Neuron (in vitro differentiated cells): ENCODE data around the gene BIN1.

Experiments used
- H2AFZ ChIP-seq: one replicate; pipeline ENCODE4 v1.6.1; 2013; ENCODE audit warnings: low read depth, mild to moderate bottlenecking, inconsistent platforms, low read length, moderate library complexity
- H3K27me3 ChIP-seq: one replicate; pipeline ENCODE4 v1.6.1; 2013; ENCODE audit warnings: low read length; ENCODE audit not compliant: insufficient read depth
- H3K36me3 ChIP-seq: one replicate; pipeline ENCODE4 v1.6.1; 2013; ENCODE audit warnings: low read length; ENCODE audit not compliant: insufficient read depth
- H3K4me1 ChIP-seq: one replicate; pipeline ENCODE4 v1.6.1; 2013; ENCODE audit warnings: low read length; ENCODE audit not compliant: insufficient read depth
- H3K4me3 ChIP-seq: 2 replicates; pipeline ENCODE4 v1.5.1; 2013; ENCODE audit warnings: mild to moderate bottlenecking, low read length, moderate library complexity
- H3K9me3 ChIP-seq: one replicate; pipeline ENCODE4 v1.6.1; 2013; ENCODE audit warnings: low read length

Gene BIN1

GRCh38 chr2:127006962-127007361 is 100.0 kb downstream of the BIN1 start:
- H3K4me3 ChIP-seq = no peak overlapping the region
- H3K27me3 ChIP-seq = no peaks in the 10 kb centered on the region
- H3K36me3 ChIP-seq = no peaks in the 10 kb centered on the region
- H3K9me3 ChIP-seq = no peaks in the 10 kb centered on the region
- H3K4me1 ChIP-seq = peaks cover 7% of the 10 kb centered on the region
- no peak overlapping the region for H2AFZ ChIP-seq

DNA sequence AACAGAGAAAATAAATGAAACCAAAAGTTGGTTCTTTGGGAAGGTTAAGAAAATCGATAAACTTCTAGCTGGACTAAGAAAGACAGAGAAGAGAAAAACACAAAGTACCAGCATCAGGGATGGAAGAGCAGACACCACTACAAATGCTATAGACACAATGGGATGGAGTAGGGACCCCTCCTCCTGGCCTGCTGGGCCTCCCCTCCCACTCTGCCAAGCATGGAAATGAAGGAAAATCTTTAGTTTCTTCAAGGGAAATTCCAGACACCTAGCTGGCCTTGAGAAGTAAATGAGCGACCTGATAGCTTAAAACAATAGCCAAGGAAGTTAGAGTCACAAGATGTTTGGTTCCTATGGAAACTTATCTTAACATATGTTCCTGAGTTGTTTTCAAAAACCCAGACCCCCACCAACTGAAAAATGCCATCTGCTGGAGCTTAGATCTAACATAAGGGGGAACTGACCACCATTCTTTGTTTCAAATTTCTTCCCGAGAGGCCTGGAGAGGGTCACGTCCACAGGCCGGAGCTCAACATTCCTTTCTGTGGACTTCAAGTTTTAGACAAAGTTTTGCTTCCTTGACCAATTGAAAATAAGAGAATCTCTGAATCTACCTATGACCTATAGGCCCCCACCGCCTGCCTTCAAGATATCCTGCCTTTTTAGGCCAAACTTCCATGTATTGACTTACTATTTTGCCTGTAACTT is 101.9 kb downstream of the BIN1 start:
- no peaks in the 10 kb centered on the region for H3K27me3 ChIP-seq
- H3K4me1 ChIP-seq = peaks cover 7% of the 10 kb centered on the region
- no peak overlapping the region for H3K4me3 ChIP-seq
- H3K36me3 ChIP-seq = no peaks in the 10 kb centered on the region
- no peaks in the 10 kb centered on the region for H3K9me3 ChIP-seq
- H2AFZ ChIP-seq = no peak overlapping the region

GRCh38 chr2:127003070-127003800 is 103.7 kb downstream of the BIN1 start:
- Histone ChIP-seq H3K4me1 (peaks cover 7% of the 10 kb centered on the region), H3K4me3 (no peak overlapping the region), H2AFZ (no peak overlapping the region), H3K9me3 (no peaks in the 10 kb centered on the region), H3K27me3 (no peaks in the 10 kb centered on the region), H3K36me3 (no peaks in the 10 kb centered on the region)

DNA sequence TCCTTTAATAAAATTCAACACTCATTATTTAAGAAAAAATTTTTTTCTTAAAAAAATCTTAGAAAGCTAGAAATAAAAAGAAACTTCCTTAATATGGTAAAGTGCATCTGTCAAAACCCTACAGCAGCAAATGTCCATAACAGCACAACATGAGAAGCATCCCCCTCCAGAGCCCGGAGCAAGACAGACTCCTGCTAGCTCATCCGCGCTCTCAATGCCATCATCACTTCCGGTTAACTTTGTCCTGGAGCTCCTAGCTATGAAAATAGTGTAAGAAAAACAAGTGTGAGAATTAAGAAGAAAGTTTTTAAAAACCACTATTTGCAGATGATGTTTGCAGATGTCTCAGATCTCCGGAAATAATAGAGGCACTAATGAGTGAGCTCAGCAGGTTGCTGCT is 105.2 kb downstream of the BIN1 start:
- peaks cover 7% of the 10 kb centered on the region for H3K4me1 ChIP-seq
- no peaks in the 10 kb centered on the region for H3K27me3 ChIP-seq
- no peak overlapping the region for H3K4me3 ChIP-seq
- no peak overlapping the region for H2AFZ ChIP-seq
- H3K36me3 ChIP-seq = no peaks in the 10 kb centered on the region
- H3K9me3 ChIP-seq = no peaks in the 10 kb centered on the region

GRCh38 chr2:127000937-127001336 is 106.0 kb downstream of the BIN1 start:
- H3K4me1 ChIP-seq = peaks cover 7% of the 10 kb centered on the region
- no peaks in the 10 kb centered on the region for H3K27me3 ChIP-seq
- H3K9me3 ChIP-seq = no peaks in the 10 kb centered on the region
- no peaks in the 10 kb centered on the region for H3K36me3 ChIP-seq
- H2AFZ ChIP-seq = no peak overlapping the region
- no peak overlapping the region for H3K4me3 ChIP-seq

DNA sequence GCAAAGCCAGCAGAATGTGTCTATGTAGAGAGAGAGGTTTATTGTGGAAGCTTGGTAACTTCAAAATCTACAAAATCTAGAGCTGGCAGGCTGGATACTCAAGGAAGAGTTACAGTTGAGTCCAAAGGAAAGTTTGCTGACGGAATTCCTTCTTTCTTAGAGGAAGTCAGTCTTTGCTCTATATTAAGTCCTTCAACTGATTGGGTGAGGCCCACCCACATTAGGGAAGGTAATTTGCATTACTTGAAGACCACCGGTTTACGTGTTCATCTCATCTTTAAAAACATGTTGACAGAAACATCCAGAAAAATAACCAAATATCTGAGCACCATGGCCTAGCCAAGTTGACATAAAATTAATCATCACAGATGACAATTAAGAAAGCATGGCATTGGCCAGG is 106.8 kb downstream of the BIN1 start:
- no peak overlapping the region for H2AFZ ChIP-seq
- H3K9me3 ChIP-seq = no peaks in the 10 kb centered on the region
- no peaks in the 10 kb centered on the region for H3K27me3 ChIP-seq
- peaks cover 4% of the 10 kb centered on the region for H3K4me1 ChIP-seq
- no peaks in the 10 kb centered on the region for H3K36me3 ChIP-seq
- H3K4me3 ChIP-seq = no peak overlapping the region

- Histone ChIP-seq H3K36me3 (no peaks in the 10 kb centered on the region), H3K4me3 (no peak overlapping the region), H3K4me1 (no peaks in the 10 kb centered on the region), H2AFZ (no peak overlapping the region), H3K9me3 (no peaks in the 10 kb centered on the region), H3K27me3 (no peaks in the 10 kb centered on the region)
Measured at GRCh38 chr2:126999106-126999756, 107.7 kb downstream of the BIN1 start.

GRCh38 chr2:126998486-126998885 is 108.5 kb downstream of the BIN1 start:
- no peaks in the 10 kb centered on the region for H3K9me3 ChIP-seq
- no peaks in the 10 kb centered on the region for H3K36me3 ChIP-seq
- no peak overlapping the region for H2AFZ ChIP-seq
- no peaks in the 10 kb centered on the region for H3K4me1 ChIP-seq
- H3K4me3 ChIP-seq = no peak overlapping the region
- no peaks in the 10 kb centered on the region for H3K27me3 ChIP-seq
